Measurements from ENCODE around the gene MACF1. TPM values are rescaled to one million over a fixed set of nuclear protein-coding genes. Genes with fewer than 3 reads are reported as not detected.

The MACF1 gene
- total RNA-seq, 4 donors from 2014 or later: 78.7 to 139 (median 113) TPM

GRCh38 chr1:39394059-39394458 is 189.6 kb downstream of the MACF1 start:
- intact Hi-C loops (cut with DNase I; ENCODE audit: low total_unique reads) (no loop called here), in situ Hi-C loops (cut with MboI; ENCODE audit: low sequenced_read_pairs in 4 of 4) (no loop called here)
- peaks cover 0 to 9% of the 10 kb centered on the region in 2 donors for H3K36me3 ChIP-seq
- H3K4me3 ChIP-seq: no peak overlapping the region
- DNase-seq (no peak), ATAC-seq (no peak)
- H3K27me3 ChIP-seq: no peaks in the 10 kb centered on the region
- H3K27ac ChIP-seq: peak overlapping the region in 3 of 4 donors; percentile 45 to 55 (median 54)
- peaks cover 46 to 57% of the 10 kb centered on the region in 2 donors for H3K4me1 ChIP-seq
- TF ChIP-seq POLR2A (IDR thresholded peaks at IDR 0.05) (no peak), CTCF (IDR thresholded peaks at IDR 0.05 in 4 of 5, conservative IDR thresholded peaks at IDR 0.05 in 1 of 5) (no peak)
- H3K9me3 ChIP-seq: no peaks in the 10 kb centered on the region

GRCh38 chr1:39394598-39394997 is 190.1 kb downstream of the MACF1 start:
- H3K36me3 ChIP-seq: peaks cover 0 to 5% of the 10 kb centered on the region in 2 donors
- peak overlapping the region; percentile 36 to 55 (median 50) for H3K27ac ChIP-seq
- H3K27me3 ChIP-seq: no peaks in the 10 kb centered on the region
- no peak overlapping the region for H3K4me3 ChIP-seq
- TF ChIP-seq CTCF (IDR thresholded peaks at IDR 0.05 in 4 of 5, conservative IDR thresholded peaks at IDR 0.05 in 1 of 5): no peak
- TF ChIP-seq POLR2A (IDR thresholded peaks at IDR 0.05): no peak
- peak; percentile 64 to 74 for ATAC-seq
- no peaks in the 10 kb centered on the region for H3K9me3 ChIP-seq
- in situ Hi-C loops (cut with MboI; ENCODE audit: low sequenced_read_pairs in 4 of 4): no loop called here
- intact Hi-C loops (cut with DNase I; ENCODE audit: low total_unique reads): no loop called here
- peak in 1 of 2 donors; percentile 23 for DNase-seq
- peaks cover 46 to 58% of the 10 kb centered on the region in 2 donors for H3K4me1 ChIP-seq

DNA sequence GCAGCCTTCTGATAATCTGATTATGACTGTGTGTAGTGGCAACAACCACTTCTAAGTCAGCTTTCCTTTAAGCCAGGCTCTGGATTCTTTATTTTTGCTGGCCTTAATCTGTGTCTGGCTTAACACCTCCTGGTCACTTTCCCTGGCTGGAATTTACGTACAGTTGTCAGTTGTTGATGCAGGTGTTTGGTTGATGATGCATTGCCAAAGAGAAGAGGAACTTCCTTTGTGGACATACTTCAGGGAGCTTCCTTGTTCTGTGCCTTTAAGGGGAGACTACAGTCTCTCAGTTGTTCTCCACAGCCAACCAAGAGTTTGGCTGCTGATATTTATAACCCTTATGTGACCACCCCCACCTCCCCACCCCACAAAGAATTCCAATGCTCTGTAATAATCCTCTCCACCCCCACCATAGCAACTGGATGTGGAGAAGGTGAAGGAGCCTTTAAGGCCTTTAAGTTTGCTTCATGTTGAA is 190.9 kb downstream of the MACF1 start:
- TF ChIP-seq POLR2A (IDR thresholded peaks at IDR 0.05) (no peak), CTCF (IDR thresholded peaks at IDR 0.05 in 4 of 5, conservative IDR thresholded peaks at IDR 0.05 in 1 of 5) (no peak)
- in situ Hi-C loops (cut with MboI; ENCODE audit: low sequenced_read_pairs in 4 of 4) (no loop called here), intact Hi-C loops (cut with DNase I; ENCODE audit: low total_unique reads) (no loop called here)
- H3K27ac ChIP-seq: peak overlapping the region; percentile 36 to 55 (median 50)
- ATAC-seq (no peak), DNase-seq (no peak)
- H3K4me1 ChIP-seq: peaks cover 46 to 58% of the 10 kb centered on the region in 2 donors
- no peak overlapping the region for H3K4me3 ChIP-seq
- H3K36me3 ChIP-seq: no peaks in the 10 kb centered on the region
- no peaks in the 10 kb centered on the region for H3K27me3 ChIP-seq
- H3K9me3 ChIP-seq: no peaks in the 10 kb centered on the region

DNA sequence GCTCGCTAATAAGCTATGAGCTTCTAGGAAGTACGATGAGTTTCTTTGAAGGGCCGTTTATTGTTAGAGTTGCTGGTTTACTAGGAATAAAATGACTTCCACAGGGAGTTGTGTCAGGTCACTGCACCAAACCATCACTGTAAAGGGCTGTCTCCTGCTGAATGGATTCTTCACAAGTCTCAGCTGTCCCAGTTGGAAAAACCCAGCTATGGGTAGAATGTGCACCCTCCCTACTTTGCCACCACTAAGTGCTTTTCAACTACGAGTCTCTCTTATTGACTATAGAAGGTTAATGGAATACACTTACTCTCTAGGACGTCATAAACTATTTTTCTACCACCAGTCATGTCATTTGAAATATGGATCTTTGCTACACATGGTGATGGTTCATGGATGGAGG is 192.2 kb downstream of the MACF1 start:
- H3K27ac ChIP-seq: no peak overlapping the region
- intact Hi-C loops (cut with DNase I; ENCODE audit: low total_unique reads) (no loop called here), in situ Hi-C loops (cut with MboI; ENCODE audit: low sequenced_read_pairs in 4 of 4) (no loop called here)
- no peak for DNase-seq
- no peaks in the 10 kb centered on the region for H3K36me3 ChIP-seq
- TF ChIP-seq CTCF (IDR thresholded peaks at IDR 0.05 in 4 of 5, conservative IDR thresholded peaks at IDR 0.05 in 1 of 5): no peak
- TF ChIP-seq POLR2A (IDR thresholded peaks at IDR 0.05): no peak
- peaks cover 39 to 49% of the 10 kb centered on the region in 2 donors for H3K4me1 ChIP-seq
- no peak for ATAC-seq
- no peaks in the 10 kb centered on the region for H3K9me3 ChIP-seq
- no peak overlapping the region for H3K4me3 ChIP-seq
- no peaks in the 10 kb centered on the region for H3K27me3 ChIP-seq

DNA sequence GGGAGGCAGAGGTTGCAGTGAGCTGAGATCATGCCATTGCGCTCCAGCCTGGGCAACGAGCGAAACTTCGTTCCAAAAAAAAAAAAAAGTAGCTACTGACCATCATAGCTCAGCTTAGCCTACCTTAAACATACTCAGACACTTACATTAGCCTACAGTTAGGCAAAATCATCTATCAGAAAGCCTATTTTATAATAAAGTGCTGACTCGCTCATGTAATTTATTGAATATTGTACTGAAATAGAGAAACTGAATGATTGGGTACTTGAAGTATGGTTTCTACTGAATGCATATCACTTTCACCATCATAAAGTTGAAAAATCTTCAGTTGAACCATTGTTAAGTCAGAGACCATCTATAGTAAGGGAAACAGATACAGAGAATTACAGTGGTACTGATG is 193.0 kb downstream of the MACF1 start:
- Histone ChIP-seq H3K36me3 (no peaks in the 10 kb centered on the region), H3K27me3 (no peaks in the 10 kb centered on the region), H3K4me1 (peaks cover 31 to 41% of the 10 kb centered on the region in 2 donors), H3K4me3 (no peak overlapping the region), H3K9me3 (no peaks in the 10 kb centered on the region), H3K27ac (no peak overlapping the region)
- ATAC-seq (no peak), DNase-seq (no peak)
- in situ Hi-C loops (cut with MboI; ENCODE audit: low sequenced_read_pairs in 4 of 4) (no loop called here), intact Hi-C loops (cut with DNase I; ENCODE audit: low total_unique reads) (no loop called here)
- TF ChIP-seq POLR2A (IDR thresholded peaks at IDR 0.05) (no peak), CTCF (IDR thresholded peaks at IDR 0.05 in 4 of 5, conservative IDR thresholded peaks at IDR 0.05 in 1 of 5) (no peak)

Measured in gastrocnemius medialis (tissue), 4 donors.